GM18502 (cell line): ENCODE measurements around the gene LRP1B.

Experiments used
- ATAC-seq: cut with Tn5 transposase; IDR thresholded peaks from one replicate; pipeline ENCODE4 v1.9.1; 2021; ENCODE audit warnings: mild to moderate bottlenecking; ENCODE audit not compliant: unreplicated experiment, poor library complexity

Gene LRP1B

GRCh38 chr2:141079231-141079630 lies 1051.6 kb downstream of the LRP1B start:
- ATAC-seq = no peak

GRCh38 chr2:141075753-141076152 lies 1055.1 kb downstream of the LRP1B start:
- ATAC-seq = no peak

- no peak for ATAC-seq
Measured at GRCh38 chr2:141068053-141068682, 1062.6 kb downstream of the LRP1B start.

- no peak for ATAC-seq
Measured at GRCh38 chr2:141065042-141065441, 1065.8 kb downstream of the LRP1B start.

GRCh38 chr2:141063406-141063805 lies 1067.4 kb downstream of the LRP1B start:
- ATAC-seq = no peak

- ATAC-seq = no peak
Measured at GRCh38 chr2:141062443-141062842, 1068.4 kb downstream of the LRP1B start.

- ATAC-seq = no peak
Measured at GRCh38 chr2:141062031-141062430, 1068.8 kb downstream of the LRP1B start.

GRCh38 chr2:141058556-141058955 lies 1072.3 kb downstream of the LRP1B start:
- no peak for ATAC-seq

GRCh38 chr2:141055531-141055930 lies 1075.3 kb downstream of the LRP1B start:
- ATAC-seq = no peak

- ATAC-seq = no peak
Measured at GRCh38 chr2:141048951-141049350, 1081.9 kb downstream of the LRP1B start.

- no peak for ATAC-seq
Measured at GRCh38 chr2:141041281-141041680, 1089.5 kb downstream of the LRP1B start.

GRCh38 chr2:141038341-141038740 lies 1092.5 kb downstream of the LRP1B start:
- ATAC-seq = no peak

GRCh38 chr2:141037361-141037760 lies 1093.5 kb downstream of the LRP1B start:
- no peak for ATAC-seq

GRCh38 chr2:141035846-141036420 lies 1094.9 kb downstream of the LRP1B start:
- ATAC-seq = no peak

- ATAC-seq = no peak
Measured at GRCh38 chr2:141029428-141030078, 1101.3 kb downstream of the LRP1B start.

- no peak for ATAC-seq
Measured at GRCh38 chr2:141027221-141027620, 1103.6 kb downstream of the LRP1B start.

GRCh38 chr2:141021611-141022010 lies 1109.2 kb downstream of the LRP1B start:
- ATAC-seq = no peak

GRCh38 chr2:141021109-141021508 lies 1109.7 kb downstream of the LRP1B start:
- ATAC-seq = no peak

GRCh38 chr2:141020346-141020745 lies 1110.5 kb downstream of the LRP1B start:
- no peak for ATAC-seq

- no peak for ATAC-seq
Measured at GRCh38 chr2:141015341-141016047, 1115.3 kb downstream of the LRP1B start.

- no peak for ATAC-seq
Measured at GRCh38 chr2:141003967-141004657, 1126.7 kb downstream of the LRP1B start.
